OCI-LY1 (cell line): ENCODE measurements around the gene GNAS.

Experiments used
- CTCF ChIP-seq: fragments of 200-600 bp; sonication (generic), shearing (Covaris generic); IDR thresholded peaks from 2 replicates; pipeline ENCODE4 v1.5.1; 2017; ENCODE audit warnings: mild to moderate bottlenecking, antibody characterized with exemption, low read length, moderate library complexity, mixed read lengths
- EZH2 ChIP-seq: fragments of 200-600 bp; sonication (generic), shearing (Covaris generic); IDR thresholded peaks from 2 replicates; pipeline ENCODE4 v1.8.0; 2017; ENCODE audit warnings: borderline replicate concordance, mixed run types, mild to moderate bottlenecking, antibody characterized with exemption, low read length, moderate library complexity, mixed read lengths

GRCh38 chr20:58891718-58892140, 39.2 kb downstream of the GNAS start:
- TF ChIP-seq CTCF (no peak), EZH2 (no peak)
